ENCODE measurements around the gene CATSPERB. TPM values are rescaled to one million over a fixed set of nuclear protein-coding genes. Genes with fewer than 3 reads are reported as not detected.

Gene CATSPERB
- total RNA-seq, 1 experiment from 2014 or later: 0.20 TPM

Small RNA genes lying within 50 kb of the gene (small RNA-seq; reads per million reads assigned to genes)
- gene AL133373.1 (0 reads per million in 2 experiments), gene POLR3GP1 (0 reads per million in 2 experiments), gene RF00012 (0 to 0.12 reads per million in 2 experiments)

Other genes with a start within 250 kb of the CATSPERB start
- gene PPP4R3A, start 221.8 kb downstream of the CATSPERB start, total RNA-seq (2014; rRNA removed; shearing (Covaris generic)): 88.6 and 101 TPM in 2 replicates
- 13.0 and 14.8 TPM in 2 replicates for gene TC2N, start 135.4 kb upstream of the CATSPERB start, total RNA-seq (2014; rRNA removed; shearing (Covaris generic))
- gene FBLN5, start 215.6 kb upstream of the CATSPERB start, total RNA-seq (2014; rRNA removed; shearing (Covaris generic)): 2.0 and 2.4 TPM in 2 replicates

All from NCI-H460 (cell line).